Measurements from ENCODE around the gene HACL1. TPM values are rescaled to one million over a fixed set of nuclear protein-coding genes. Genes with fewer than 3 reads are reported as not detected.

Gene HACL1
- 9.6 TPM for total RNA-seq

GRCh38 chr3:15601399-15602145, at the start of gene HACL1, which contains the start of gene BTD:
TSS of gene HACL1 (minus strand) at chr3:15601569. CDS start at chr3:15601463, 106 bp downstream.
TSS of gene BTD (plus strand) at chr3:15601745. CDS start at chr3:15635440, 33,695 bp downstream.
- ATAC-seq: peak; percentile 98

GRCh38 chr3:15649858-15650257, 48.5 kb upstream of the HACL1 start:
- ATAC-seq: no peak

- no peak for ATAC-seq
Observed at GRCh38 chr3:15649341-15649740, 48.0 kb upstream of the HACL1 start.

- ATAC-seq: peak; percentile 29
Observed at GRCh38 chr3:15647611-15648167, 46.3 kb upstream of the HACL1 start.

GRCh38 chr3:15646851-15647511, 45.6 kb upstream of the HACL1 start:
- peak; percentile 58 for ATAC-seq

GRCh38 chr3:15645740-15646501, 44.6 kb upstream of the HACL1 start:
- peak; percentile 39 for ATAC-seq

GRCh38 chr3:15645246-15645645, 43.9 kb upstream of the HACL1 start:
- no peak for ATAC-seq

- ATAC-seq: no peak
Observed at GRCh38 chr3:15638891-15639262, 37.5 kb upstream of the HACL1 start.

GRCh38 chr3:15638193-15638890, 37.0 kb upstream of the HACL1 start:
- ATAC-seq: no peak

GRCh38 chr3:15637131-15637951, 36.0 kb upstream of the HACL1 start:
- ATAC-seq: no peak

GRCh38 chr3:15636028-15636709, 34.8 kb upstream of the HACL1 start:
- ATAC-seq: peak; percentile 69

GRCh38 chr3:15635121-15635661, 33.8 kb upstream of the HACL1 start:
- ATAC-seq: no peak

GRCh38 chr3:15634671-15635070, 33.3 kb upstream of the HACL1 start:
- ATAC-seq: no peak

- no peak for ATAC-seq
Observed at GRCh38 chr3:15633766-15634598, 32.6 kb upstream of the HACL1 start.

- ATAC-seq: no peak
Observed at GRCh38 chr3:15633159-15633558, 31.8 kb upstream of the HACL1 start.

GRCh38 chr3:15632212-15632580, 30.8 kb upstream of the HACL1 start:
- no peak for ATAC-seq

- ATAC-seq: no peak
Observed at GRCh38 chr3:15631426-15632211, 30.2 kb upstream of the HACL1 start.

- no peak for ATAC-seq
Observed at GRCh38 chr3:15630646-15631350, 29.4 kb upstream of the HACL1 start.

All from esophagus mucosa (tissue), 1 donor.